ENCODE results near the gene SULT1C3. TPM values are rescaled to one million over a fixed set of nuclear protein-coding genes. Genes with fewer than 3 reads are reported as not detected.

SULT1C3 gene
- total and polyA plus RNA-seq, 2 of the 13 experiments (the other 11 are each of a cell fraction or from before 2014, with no cell fraction given) = not detected

- intact Hi-C loops (cut with micrococcal nuclease; ENCODE audit: unreplicated experiment) (no loop called here), in situ Hi-C loops (cut with HindIII; ENCODE audit: extremely low pct_ligation_motif_present, low pct_unique_long_range_greater_than_20kb) (loop anchor here (25.0 kb wide), 1 partner anchor 387 kb away; no protein-coding TSS in a partner anchor)
- Histone ChIP-seq H3K27me3 (ENCODE audit: control insufficient read depth in 1 of 2, insufficient read depth in 2 of 2, low read length in 2 of 2) (no peaks in the 10 kb centered on the region), H2AFZ (ENCODE audit: low read length) (no peak overlapping the region), H3K9ac (ENCODE audit: insufficient read depth, low read depth, low read length) (no peak overlapping the region), H3K79me2 (ENCODE audit: insufficient read depth, low read length) (no peaks in the 10 kb centered on the region), H3K27ac (ENCODE audit: extremely low read length, insufficient read depth, low read length) (no peak overlapping the region), H3K4me3 (replicated peaks in 1 of 3; ENCODE audit: insufficient read depth in 1 of 3, low read depth in 2 of 3, low read length in 3 of 3) (no peak overlapping the region), H3K36me3 (replicated peaks in 1 of 2; ENCODE audit: control insufficient read depth in 1 of 2, insufficient read depth in 2 of 2, low read length in 2 of 2) (no peaks in the 10 kb centered on the region), H3K9me3 (ENCODE audit: low read length) (no peaks in the 10 kb centered on the region), H4K20me1 (ENCODE audit: insufficient read depth, low read length) (no peaks in the 10 kb centered on the region), H3K4me1 (ENCODE audit: insufficient read depth, low read length) (peaks cover 18% of the 10 kb centered on the region), H3K4me2 (ENCODE audit: low read depth, low read length) (peak overlapping the region; percentile 31)
- DNase-seq (ENCODE audit: low spot score) (peak; percentile 82), ATAC-seq (peak; percentile 88), FAIRE-seq (peak; percentile 40)
- no TSS peak for BruUV-seq (replicated peaks)
- ChIA-PET POLR2A (no interaction called here), CTCF (ENCODE audit: low intra/inter-chr PET ratio, low total read pairs) (no interaction called here)
- 25% methylated on average over 7 of the region's 7 CpGs for WGBS (ENCODE audit: low lambda C conversion rate)
- TF ChIP-seq NFRKB (IDR thresholded peaks at IDR 0.05) (no peak), TCF12 (IDR thresholded peaks at IDR 0.05) (no peak), TCF12 (CRISPR knock-in tag; IDR thresholded peaks at IDR 0.05) (no peak), KLF6 (CRISPR knock-in tag; IDR thresholded peaks at IDR 0.05) (no peak), NFKB2 (CRISPR knock-in tag; IDR thresholded peaks at IDR 0.05; ENCODE audit: borderline replicate concordance) (no peak), TBL1XR1 (IDR thresholded peaks at IDR 0.05; ENCODE audit: borderline replicate concordance, low read length, partially characterized antibody) (no peak), PAXIP1 (CRISPR knock-in tag; conservative IDR thresholded peaks at IDR 0.05) (peak; percentile 34; the same call in 1 of the 2 replicates), CCAR2 (optimal IDR thresholded peaks at IDR 0.05; ENCODE audit: low read depth, low read length) (no peak), ZNF460 (CRISPR knock-in tag; IDR thresholded peaks at IDR 0.05; ENCODE audit: borderline replicate concordance) (no peak), ZBTB33 (CRISPR knock-in tag; IDR thresholded peaks at IDR 0.05) (no peak), HNF4A (CRISPR knock-in tag; IDR thresholded peaks at IDR 0.05) (peak; percentile 37; the same call in 1 of the 2 replicates), ZNF841 (CRISPR knock-in tag; IDR thresholded peaks at IDR 0.05; ENCODE audit: borderline replicate concordance) (no peak), ZBTB34 (CRISPR knock-in tag; IDR thresholded peaks at IDR 0.05) (no peak), CSRNP1 (CRISPR knock-in tag; IDR thresholded peaks at IDR 0.05) (no peak), ZNF275 (CRISPR knock-in tag; IDR thresholded peaks at IDR 0.05; ENCODE audit: borderline replicate concordance) (no peak), ZNF251 (CRISPR knock-in tag; IDR thresholded peaks at IDR 0.05) (no peak)
Observed at GRCh38 chr2:108200569-108200968, 39.2 kb upstream of the SULT1C3 start.

Measured in HepG2 (cell line).